RWPE2 (cell line): ENCODE data around the gene SAMMSON.

ENCODE experiments used
- ATAC-seq: fragments of 200-7000 bp; cut with Tn5 transposase; 3 replicates; pipeline ENCODE4 v1.9.1; 2021; ENCODE audit warnings: low read depth
- DNase-seq: peaks from one replicate; pipeline ENCODE4 v3.0.0-alpha.2; 2020; ENCODE audit warnings: low spot score
- H3K27ac ChIP-seq: fragments of 450-650 bp; 2 replicates; pipeline ENCODE4 v1.5.1; 2017; ENCODE audit warnings: mild to moderate bottlenecking; ENCODE audit not compliant: poor library complexity, severe bottlenecking
- H3K27me3 ChIP-seq: fragments of 250-450 bp; sonication (Bioruptor Pico); 2 replicates; pipeline ENCODE4 v1.5.1; 2021; ENCODE audit warnings: mild to moderate bottlenecking, moderate library complexity; ENCODE audit not compliant: insufficient read depth, poor library complexity, severe bottlenecking
- H3K36me3 ChIP-seq: fragments of 250-450 bp; sonication (Bioruptor Pico); 2 replicates; pipeline ENCODE4 v1.5.1; 2020; ENCODE audit warnings: low read depth, mild to moderate bottlenecking, moderate library complexity
- H3K4me1 ChIP-seq: fragments of 250-450 bp; sonication (Bioruptor Pico); 2 replicates; pipeline ENCODE4 v1.5.1; 2021; ENCODE audit warnings: mild to moderate bottlenecking, moderate library complexity; ENCODE audit not compliant: insufficient read depth, poor library complexity, severe bottlenecking
- H3K4me3 ChIP-seq: fragments of 250-450 bp; sonication (Bioruptor Pico); 2 replicates; pipeline ENCODE4 v1.5.1; 2021; ENCODE audit warnings: mild to moderate bottlenecking, moderate library complexity; ENCODE audit not compliant: severe bottlenecking
- H3K9me3 ChIP-seq: fragments of 250-450 bp; sonication (Bioruptor Pico); 2 replicates; pipeline ENCODE4 v1.5.1; 2021; ENCODE audit warnings: mild to moderate bottlenecking, moderate library complexity; ENCODE audit not compliant: severe bottlenecking
- TF ChIP-seq, protein P1 (sequence below): fragments of 450-650 bp; IDR thresholded peaks from one replicate; pipeline ENCODE4 v1.5.1; 2017; ENCODE audit warnings: mild to moderate bottlenecking, moderate library complexity; ENCODE audit not compliant: poor library complexity, severe bottlenecking

Gene SAMMSON

DNA sequence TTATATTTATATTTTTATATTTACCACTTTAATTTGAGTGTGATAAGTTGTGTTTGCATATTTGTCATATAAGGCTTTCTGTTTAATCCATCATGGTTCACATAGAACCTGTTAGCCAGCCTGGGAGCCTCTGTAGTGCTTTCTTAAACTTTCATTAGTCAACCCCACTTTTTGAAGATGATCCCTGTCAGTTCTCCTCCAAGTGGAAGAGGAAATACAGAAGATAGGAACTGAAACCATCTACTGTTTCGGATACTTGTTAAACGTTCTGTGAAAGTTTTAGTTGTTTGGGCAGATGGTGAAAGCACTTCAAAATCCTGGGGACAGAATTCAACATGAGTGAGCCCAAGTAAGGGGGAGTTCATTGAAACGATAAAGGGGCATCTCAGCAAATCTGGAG lies 4.6 kb upstream of the SAMMSON start:
- TF ChIP-seq, protein P1, sequence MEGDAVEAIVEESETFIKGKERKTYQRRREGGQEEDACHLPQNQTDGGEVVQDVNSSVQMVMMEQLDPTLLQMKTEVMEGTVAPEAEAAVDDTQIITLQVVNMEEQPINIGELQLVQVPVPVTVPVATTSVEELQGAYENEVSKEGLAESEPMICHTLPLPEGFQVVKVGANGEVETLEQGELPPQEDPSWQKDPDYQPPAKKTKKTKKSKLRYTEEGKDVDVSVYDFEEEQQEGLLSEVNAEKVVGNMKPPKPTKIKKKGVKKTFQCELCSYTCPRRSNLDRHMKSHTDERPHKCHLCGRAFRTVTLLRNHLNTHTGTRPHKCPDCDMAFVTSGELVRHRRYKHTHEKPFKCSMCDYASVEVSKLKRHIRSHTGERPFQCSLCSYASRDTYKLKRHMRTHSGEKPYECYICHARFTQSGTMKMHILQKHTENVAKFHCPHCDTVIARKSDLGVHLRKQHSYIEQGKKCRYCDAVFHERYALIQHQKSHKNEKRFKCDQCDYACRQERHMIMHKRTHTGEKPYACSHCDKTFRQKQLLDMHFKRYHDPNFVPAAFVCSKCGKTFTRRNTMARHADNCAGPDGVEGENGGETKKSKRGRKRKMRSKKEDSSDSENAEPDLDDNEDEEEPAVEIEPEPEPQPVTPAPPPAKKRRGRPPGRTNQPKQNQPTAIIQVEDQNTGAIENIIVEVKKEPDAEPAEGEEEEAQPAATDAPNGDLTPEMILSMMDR, result no peak
- no peak overlapping the region for H3K27ac ChIP-seq

DNA sequence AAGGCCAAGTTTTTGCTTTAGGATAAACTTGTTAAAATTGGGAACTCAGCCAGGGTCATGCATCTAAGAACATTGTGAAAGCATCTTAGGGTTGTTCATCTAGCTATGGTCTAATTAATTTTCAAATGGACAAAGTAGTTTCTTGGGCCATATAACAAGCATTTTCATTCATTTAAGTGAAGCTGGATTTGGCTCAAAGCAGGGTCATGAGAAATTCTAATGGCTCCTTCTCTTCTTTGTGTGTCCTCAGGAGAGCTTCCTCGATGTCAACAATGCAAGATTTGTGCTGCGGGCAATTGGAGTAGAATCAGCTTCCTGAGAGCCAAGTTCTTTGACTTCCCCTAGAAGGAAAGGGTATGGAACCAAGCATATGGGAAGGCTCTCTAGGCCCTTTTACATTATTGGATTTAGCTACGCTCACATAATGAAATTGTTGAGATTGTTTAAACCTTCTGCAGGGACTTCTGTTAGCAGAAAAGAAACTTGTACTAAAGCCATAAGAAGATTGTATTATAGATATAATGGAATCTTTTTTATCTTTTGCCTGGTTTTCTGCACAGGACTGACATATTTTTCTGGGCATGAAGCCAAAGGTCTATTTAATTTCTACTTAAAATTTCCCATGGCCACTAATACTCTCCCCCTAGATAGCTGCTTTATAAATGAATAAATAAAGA lies 1.8 kb upstream of the SAMMSON start:
- TF ChIP-seq, protein P1, result no peak
- no peaks in the 10 kb centered on the region for H3K36me3 ChIP-seq

More for the DNA sequence above, 4.6 kb upstream of the SAMMSON start:
- no peak for ATAC-seq
- peaks cover 3% of the 10 kb centered on the region for H3K27me3 ChIP-seq
- H3K4me3 ChIP-seq, result no peak overlapping the region
- no peak for DNase-seq
- H3K4me1 ChIP-seq, result no peaks in the 10 kb centered on the region
- no peaks in the 10 kb centered on the region for H3K36me3 ChIP-seq
- no peaks in the 10 kb centered on the region for H3K9me3 ChIP-seq

DNA sequence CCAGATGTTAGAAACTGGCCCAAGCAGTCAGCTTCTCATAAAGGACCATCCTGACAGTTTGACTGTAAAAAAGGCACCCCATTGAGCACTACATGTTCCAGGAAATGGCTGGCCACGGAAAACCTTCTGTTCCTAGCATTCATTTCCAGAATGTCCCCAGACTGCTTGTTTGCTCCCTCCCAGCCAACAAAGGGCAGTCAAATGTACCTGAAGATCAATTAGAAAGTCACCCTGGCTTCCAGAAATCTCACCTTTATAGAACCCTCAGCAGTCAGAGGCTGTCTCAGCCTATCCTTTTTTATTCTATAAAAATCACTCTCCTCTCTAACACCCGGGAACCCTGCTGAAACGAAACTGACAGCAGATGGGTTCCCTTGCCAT lies 784 bp upstream of the SAMMSON start:
- H3K36me3 ChIP-seq, result no peaks in the 10 kb centered on the region
- H3K4me3 ChIP-seq, result no peak overlapping the region
- ATAC-seq (no peak), DNase-seq (no peak)
- H3K27ac ChIP-seq, result no peak overlapping the region
- TF ChIP-seq, protein P1, result no peak
- H3K9me3 ChIP-seq, result no peaks in the 10 kb centered on the region
- peaks cover 3% of the 10 kb centered on the region for H3K27me3 ChIP-seq
- no peaks in the 10 kb centered on the region for H3K4me1 ChIP-seq

More for the DNA sequence above, 1.8 kb upstream of the SAMMSON start:
- no peak for DNase-seq
- H3K27me3 ChIP-seq, result peaks cover 3% of the 10 kb centered on the region
- no peaks in the 10 kb centered on the region for H3K4me1 ChIP-seq
- no peaks in the 10 kb centered on the region for H3K9me3 ChIP-seq
- H3K4me3 ChIP-seq, result no peak overlapping the region
- H3K27ac ChIP-seq, result no peak overlapping the region
- no peak for ATAC-seq

DNA sequence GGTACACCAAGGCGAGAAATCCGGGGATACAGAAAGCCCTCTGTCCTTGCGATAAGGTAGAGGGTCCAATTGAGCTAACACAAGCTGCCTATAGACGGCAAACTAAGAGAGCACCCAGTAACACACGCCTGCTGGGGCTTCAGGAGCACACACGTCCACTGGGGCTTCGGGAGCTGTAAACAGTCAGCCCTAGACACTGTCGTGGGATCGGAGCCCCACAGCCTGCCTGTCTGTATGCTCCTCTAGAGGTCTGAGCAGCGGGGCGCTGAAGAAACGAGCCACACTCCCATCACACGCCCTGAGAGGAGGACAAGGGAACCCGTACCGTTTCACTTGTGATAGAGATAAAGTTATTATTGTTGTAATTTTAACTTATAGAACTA lies 486 bp downstream of the SAMMSON start:
- Histone ChIP-seq H3K9me3 (no peaks in the 10 kb centered on the region), H3K36me3 (no peaks in the 10 kb centered on the region), H3K27me3 (no peaks in the 10 kb centered on the region), H3K4me1 (no peaks in the 10 kb centered on the region), H3K27ac (no peak overlapping the region), H3K4me3 (no peak overlapping the region)
- ATAC-seq (no peak), DNase-seq (no peak)
- TF ChIP-seq, protein P1, result no peak

DNA sequence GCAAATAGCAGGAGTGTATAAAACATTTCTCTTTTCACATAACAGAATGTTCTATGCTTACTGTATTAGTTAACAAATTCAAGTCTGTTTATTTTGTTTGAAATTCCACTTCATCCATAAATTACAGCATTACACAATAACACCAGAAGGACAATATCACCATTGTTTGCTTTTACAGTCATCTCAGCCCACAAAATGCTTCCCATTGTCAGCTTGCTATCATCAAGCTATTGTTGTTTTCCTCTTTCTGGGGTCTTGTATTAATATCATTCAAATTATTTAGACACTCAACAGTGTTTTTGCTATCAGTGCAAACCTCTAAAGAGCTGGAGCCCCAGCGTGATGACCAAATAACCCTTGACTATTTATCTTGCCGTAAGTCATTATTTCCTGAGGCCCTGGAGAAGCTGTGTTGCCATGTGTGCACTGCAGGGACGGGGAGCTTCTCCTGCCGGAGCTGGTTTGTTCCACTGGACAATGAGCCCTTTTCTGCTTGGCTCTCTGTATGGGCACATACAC lies 1.1 kb downstream of the SAMMSON start:
- TF ChIP-seq, protein P1, result no peak
- DNase-seq (no peak), ATAC-seq (no peak)
- Histone ChIP-seq H3K36me3 (no peaks in the 10 kb centered on the region), H3K4me3 (no peak overlapping the region), H3K27me3 (no peaks in the 10 kb centered on the region), H3K27ac (no peak overlapping the region), H3K4me1 (no peaks in the 10 kb centered on the region), H3K9me3 (no peaks in the 10 kb centered on the region)
